ENCODE measurements around the gene CDH11.

DNA sequence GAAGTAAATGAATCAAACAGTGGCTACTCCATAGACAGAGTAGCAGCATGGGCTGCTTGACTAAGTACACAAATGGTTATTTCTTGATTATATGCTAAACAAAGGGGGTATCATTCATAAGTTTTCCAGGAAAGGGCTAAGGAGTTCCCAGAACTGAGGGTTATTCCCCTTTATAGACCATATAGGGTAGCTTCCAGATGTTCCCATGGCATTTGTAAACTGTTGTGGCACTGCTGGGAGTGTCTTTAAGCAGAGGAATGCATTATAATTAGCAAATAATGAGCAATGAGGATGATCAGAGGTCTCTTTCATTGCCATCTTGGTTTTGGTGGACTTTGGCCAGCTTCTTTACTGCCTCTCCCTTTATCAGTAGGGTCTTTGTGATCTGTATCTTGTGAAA is 105.1 kb downstream of the CDH11 start:
- TF ChIP-seq CTCF (IDR thresholded peaks at IDR 0.05) = no peak
- TF ChIP-seq POLR2A (IDR thresholded peaks at IDR 0.05) = no peak
- TF ChIP-seq POLR2AphosphoS5 (IDR thresholded peaks at IDR 0.05) = no peak

All from breast epithelium (tissue), 3 donors.